NCI-H345 treated with DMSO at 0.1 percent for 48 hours (cell line): Measurements from ENCODE around the gene USP22.
"Not testable (repeated sequence)": the region's sequence is repeated elsewhere in the genome, so short reads cannot be mapped to it uniquely, and the experiment has no call there.

ENCODE experiments used
- DNase-seq: peaks from one replicate; lab custom pipeline; 2025; ENCODE audit not compliant: unreplicated experiment; lab: John Stamatoyannopoulos, UW

Gene USP22

DNA sequence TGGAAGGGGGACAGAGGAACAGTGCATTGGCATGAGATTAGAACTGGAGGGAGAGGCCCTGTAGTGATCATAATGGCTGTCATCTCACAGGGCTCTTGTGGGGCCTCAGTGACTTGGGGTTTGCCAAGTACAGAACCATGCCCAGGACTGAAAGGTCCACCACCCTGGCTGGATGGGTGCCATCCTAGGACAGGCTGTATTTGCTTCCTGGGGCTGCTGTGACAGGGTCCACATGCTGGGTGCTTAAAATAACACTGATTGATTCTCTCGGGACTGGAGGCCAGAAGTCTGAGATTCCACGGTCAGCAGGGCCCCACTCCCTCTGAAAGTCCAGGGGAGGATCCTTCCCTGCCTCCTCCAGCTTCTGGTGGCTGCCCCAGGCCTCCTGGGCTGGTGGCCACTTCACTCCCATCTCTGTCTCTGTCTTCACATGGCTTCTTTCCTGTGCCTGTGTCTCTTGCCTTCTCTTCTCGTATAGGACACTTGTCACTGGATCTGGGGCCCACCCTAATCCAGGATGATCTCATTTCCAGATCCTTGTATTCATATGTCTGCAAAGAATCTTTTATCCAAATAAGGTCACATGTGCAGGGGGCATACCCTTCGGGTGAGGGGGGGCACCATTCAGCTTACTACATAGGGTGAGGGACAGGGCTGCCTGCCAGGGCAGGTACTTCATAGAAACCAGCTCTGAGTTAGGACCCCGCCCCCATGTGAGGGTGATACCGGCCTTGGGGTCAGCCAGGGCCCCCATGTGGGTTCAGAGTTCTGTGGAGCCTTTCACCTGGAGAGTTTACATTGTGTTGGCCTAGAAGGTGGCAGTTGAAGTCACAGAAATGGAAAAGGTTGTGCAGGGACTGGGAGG lies 52.6 kb downstream of the USP22 start:
- no peak for DNase-seq

GRCh38 chr17:20989481-20989880 lies 53.3 kb downstream of the USP22 start:
- DNase-seq: no peak

DNA sequence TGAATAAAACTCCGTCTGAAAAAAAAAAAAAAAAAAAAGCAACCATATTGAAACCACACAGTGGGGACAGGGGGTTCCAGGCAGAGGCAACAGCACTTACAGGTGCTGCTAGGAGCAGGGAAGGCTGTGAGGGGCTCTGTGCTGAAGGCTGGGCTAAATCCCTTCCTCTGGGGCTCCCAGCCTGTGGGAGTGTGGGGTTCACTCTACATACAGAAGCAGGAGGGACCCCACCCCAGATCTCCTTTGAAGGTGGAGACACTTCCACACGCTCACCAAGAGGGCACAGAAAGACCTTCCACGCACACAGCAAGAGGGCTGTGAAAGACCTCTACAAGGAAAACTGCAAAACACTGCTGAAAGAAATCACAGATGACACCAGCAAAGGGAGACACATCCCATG lies 53.9 kb downstream of the USP22 start:
- no peak for DNase-seq

GRCh38 chr17:20988001-20988636 lies 54.7 kb downstream of the USP22 start:
- no peak for DNase-seq

GRCh38 chr17:20987511-20987910 lies 55.3 kb downstream of the USP22 start:
- DNase-seq: no peak

DNA sequence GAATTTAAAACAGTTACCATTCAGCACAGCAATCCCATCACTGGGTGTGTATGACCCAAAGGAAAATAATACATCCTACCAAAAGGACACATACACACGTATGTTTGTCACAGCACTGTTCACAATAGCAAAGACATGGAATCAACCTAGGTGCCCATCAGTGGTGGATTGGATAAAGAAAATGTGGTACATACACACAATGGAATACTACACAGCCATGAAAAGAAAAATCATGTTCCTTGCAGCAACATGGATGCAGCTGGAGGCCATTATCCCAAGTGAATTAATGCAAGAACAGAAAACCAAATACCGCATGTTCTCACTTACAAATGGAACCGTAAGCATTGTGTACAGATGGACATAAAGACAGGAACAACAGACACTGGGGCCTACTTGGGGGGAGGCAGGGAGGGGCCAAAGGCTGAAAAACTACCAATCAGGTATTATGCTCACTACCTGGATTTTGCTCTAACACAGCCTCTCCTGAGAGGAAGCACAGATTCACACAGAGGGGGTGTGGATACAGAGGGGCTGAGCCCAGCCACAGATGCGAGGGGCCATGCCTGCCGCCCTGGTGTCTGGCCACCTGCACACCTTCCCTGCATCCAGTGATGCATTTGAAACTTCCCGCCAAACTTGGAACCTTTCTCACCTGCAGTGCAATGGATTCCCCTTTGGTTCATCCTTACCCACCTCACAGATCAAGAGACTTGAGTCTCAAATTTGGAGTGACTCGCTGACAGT lies 55.9 kb downstream of the USP22 start:
- no peak for DNase-seq

DNA sequence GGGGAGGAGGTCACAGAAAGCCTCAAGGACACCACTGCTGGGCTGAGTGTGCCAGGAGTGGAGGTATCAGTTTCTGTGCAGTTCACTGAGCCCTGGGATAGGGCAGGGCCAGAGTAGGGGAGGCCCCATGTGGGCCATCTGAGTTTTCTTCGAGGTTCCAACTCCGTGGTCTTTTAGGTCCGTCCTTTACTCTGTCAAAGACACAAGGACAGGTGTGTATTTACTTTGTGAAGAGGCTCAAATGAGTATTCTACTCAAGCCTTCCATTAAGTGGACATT lies 59.5 kb downstream of the USP22 start:
- no peak for DNase-seq

- DNase-seq: no peak
Measured at GRCh38 chr17:20982589-20983358, 60.0 kb downstream of the USP22 start.

DNA sequence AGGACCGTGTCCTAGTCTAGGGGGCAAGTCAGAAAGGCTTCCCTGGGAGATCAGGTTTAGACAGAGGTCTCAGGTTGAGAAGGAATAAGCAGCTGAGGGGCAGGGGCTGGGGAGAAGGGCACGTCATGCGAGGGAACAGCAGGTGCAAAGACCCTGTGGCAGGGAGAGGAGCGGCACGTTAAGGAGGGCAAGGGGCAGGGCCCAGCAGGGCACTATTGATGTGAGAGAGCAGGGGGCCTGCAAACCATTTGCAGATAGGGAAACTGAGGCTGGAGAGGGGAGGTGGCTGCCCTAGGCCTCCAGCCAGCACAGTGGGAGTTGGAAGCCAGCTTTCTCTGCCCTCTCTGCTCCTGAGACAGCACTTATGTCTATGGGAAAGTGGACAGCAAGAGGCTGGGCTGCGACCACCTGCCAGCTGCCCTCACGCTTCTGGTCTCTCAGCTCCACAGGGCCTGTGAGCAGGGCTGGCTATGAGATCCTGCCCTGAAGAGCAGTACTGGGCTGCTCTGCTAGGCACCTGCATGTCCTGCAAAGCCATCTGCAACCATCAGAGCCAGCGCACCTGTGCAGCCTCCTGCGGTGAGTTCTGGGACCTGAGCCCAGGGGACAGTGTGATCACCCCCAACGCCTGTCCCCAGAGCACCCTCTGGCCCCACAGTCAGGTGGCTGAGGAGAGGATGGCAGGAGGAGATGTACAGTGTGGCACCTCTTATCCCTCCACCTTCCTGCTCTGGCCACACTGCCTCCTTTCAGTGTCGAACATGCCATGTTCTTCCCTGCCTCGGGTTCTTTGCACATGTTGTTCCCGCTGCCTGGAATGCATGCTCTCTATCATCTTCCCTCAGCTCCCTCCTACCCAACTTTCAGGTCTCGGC lies 61.5 kb downstream of the USP22 start:
- no peak for DNase-seq

- DNase-seq: no peak
Measured at GRCh38 chr17:20979792-20980083, 63.1 kb downstream of the USP22 start.

GRCh38 chr17:20979007-20979791 lies 63.6 kb downstream of the USP22 start:
- not testable (repeated sequence) for DNase-seq

DNA sequence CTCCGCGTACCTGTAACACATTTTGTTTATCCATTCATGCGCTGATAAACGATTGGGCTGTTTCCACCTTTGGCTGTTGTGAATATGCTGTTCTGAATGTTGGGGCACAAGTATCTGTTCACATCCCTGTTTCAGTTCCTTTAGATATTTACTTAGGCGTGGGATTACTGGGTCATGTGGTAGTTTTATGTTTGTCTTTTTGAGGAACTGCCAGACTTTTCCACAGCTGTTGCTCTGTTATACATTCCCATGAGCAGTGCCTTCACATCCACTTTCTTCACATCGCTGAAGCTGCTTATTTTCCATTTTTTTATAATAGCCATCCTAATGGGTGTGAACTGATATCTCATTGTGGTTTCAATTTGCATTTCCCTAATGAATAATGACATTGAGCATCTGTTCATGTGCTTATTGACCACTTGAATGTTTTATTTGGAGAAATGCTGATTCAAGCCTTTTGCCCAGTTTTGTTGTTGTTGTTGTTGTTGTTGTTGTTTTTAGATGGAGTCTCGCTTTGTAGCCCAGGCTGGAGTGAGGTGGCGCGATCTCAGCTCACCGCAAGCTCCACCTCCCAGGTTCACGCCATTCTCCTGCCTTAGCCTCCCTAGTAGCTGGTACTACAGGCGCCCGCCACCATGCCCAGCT lies 65.1 kb downstream of the USP22 start:
- DNase-seq: not testable (repeated sequence)

DNA sequence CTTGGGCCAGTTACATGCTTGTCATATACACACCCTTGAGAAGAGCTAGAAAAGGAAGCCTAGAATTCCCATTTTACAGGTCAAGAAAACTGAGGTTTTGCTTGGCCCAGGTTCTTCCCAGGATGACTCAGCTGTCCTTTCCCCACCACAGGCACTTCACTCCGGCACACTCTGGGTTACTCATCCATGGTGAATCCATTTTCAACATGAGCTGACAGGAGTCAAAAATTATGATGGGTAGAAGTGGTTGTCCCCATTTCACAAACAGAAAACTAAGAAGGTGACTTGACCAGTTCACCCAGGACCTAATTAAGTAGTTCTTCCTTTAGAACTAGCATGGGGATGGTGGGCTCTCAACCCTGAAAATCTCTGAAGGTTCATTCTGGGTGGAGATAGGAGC lies 67.2 kb downstream of the USP22 start:
- DNase-seq: no peak

DNA sequence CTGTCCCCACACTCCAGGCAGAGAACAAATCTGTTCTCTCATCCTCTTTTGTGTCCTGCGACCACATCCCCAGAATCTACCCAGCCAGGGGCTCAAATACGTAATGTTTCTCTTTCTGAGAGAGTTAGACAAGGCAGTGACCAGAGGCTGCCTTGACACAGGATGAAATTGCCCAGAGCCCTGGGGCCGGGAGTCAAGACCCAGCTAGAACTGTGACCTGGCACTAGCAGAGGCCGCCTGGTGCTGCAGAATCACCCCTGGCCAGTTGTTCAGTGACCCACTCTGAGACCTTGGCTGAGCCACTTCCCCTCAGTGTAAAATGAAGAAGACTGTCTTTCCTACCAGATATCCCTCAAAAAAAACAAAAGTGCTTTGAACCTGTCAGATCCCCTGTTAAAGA lies 72.5 kb downstream of the USP22 start:
- no peak for DNase-seq

GRCh38 chr17:20968913-20969616 lies 73.7 kb downstream of the USP22 start:
- DNase-seq: no peak

- DNase-seq: no peak
Measured at GRCh38 chr17:20967776-20968175, 75.0 kb downstream of the USP22 start.

DNA sequence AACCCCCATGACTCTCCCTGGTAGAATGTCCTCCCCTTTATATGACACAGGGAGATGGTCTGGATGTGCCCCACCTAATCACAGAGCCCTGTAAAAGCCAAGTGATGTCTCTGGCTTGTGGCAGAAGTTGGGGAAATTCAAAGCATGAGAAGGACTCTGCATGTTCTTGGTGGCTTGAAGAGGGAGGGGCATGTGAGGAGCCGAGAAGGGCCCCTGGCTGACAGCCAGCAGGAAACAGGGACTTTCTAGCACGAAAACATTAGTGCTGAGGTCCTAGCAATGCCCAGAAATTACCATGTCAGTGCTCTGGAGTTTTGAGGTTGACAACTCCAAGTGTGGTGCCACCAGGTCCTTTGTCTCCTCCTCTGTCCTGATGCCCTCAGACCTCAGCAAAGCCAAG lies 75.9 kb downstream of the USP22 start:
- DNase-seq: no peak

DNA sequence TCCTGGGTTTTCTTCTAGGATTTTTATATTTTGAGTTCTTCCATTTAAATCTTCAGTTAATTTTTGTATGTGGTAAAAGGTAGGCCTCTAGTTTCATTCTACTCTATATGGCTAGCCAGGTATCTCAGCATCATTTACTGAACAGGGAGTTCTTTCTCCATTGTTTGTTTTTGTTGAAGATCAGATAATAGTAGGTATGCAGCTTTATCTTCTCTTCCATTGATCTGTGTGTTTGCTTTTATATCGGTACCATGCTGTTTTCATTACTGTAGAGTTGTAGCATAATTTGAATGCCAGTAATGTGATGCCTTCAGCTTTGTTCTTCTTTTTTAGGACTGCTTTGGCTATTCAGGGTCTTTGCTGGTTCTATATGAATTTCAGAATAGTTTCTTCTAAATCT lies 77.3 kb downstream of the USP22 start:
- peak; percentile 35 for DNase-seq

- no peak for DNase-seq
Measured at GRCh38 chr17:20961586-20961985, 81.2 kb downstream of the USP22 start.
